Stimulated activated CD8-positive, alpha-beta memory T cell treated with anti-CD3 and anti-CD28 coated beads, Interleukin-7, amount 100 ng/mL, for 48 hours (primary cell): ENCODE results near the gene PLXNA3.

Experiments
- DNase-seq, 2 donors: peaks; one replicate each; pipeline ENCODE4 v3.0.0-alpha.2; 2020; ENCODE audit warnings: low read depth in 1 of 2; ENCODE audit errors: extremely low read depth in 1 of 2

Gene PLXNA3

DNA sequence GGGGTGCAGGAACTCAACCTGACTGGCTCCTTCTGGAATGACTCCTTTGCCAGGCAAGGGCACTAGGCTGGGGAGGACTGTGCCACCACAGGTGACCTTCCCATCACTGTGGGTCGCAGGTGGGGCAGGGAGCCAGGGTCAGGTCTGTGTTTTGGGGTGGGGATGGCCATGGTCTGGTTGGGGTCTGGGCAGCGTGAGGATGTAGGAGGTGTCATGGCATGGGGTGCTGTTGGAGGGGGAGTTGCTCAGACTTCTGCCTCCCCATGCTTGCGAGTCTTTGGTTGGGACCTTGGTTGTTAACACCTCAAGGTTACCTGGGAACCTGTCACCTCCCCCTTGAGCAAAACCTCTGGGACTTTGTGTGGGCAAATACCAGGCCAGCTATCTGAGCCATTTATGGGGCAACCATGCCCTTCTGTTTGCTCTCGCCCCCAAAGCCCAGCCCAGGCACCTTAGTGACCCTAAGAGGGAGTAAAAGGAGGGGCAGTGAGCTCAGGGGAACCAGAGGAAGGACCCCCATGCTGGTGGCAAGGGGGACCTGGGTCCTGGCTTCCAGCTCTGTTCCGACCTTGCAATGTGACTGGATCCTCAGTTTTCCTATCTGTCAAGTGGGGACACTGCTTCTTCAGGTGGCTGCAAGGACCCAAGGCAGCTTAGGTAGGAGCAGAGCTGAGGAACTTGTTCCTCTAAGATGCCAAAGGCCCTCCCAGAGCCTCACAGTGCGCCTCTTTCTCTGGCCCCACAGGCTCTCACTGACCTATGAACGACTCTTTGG is 23.5 kb upstream of the PLXNA3 start:
- DNase-seq = no peak

DNA sequence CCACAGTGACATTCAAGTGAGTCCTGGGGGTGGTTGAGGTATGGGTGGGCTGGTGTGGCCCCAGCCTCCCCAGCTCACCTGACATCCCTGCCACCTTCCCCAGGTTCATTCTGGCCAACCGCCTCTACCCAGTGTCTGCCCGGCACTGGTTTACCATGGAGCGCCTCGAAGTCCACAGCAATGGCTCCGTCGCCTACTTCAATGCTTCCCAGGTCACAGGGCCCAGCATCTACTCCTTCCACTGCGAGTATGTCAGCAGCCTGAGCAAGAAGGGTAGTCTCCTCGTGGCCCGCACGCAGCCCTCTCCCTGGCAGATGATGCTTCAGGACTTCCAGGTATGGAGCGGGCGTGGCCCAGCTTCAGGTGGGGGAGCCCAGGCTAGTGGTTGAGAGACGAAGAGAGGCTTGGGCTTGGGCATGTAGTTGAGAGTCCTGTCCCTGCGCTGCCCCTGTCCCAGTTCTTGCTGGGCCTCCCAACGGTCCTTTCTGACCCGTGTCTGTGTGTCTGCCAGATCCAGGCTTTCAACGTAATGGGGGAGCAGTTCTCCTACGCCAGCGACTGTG is 22.8 kb upstream of the PLXNA3 start:
- no peak for DNase-seq

DNA sequence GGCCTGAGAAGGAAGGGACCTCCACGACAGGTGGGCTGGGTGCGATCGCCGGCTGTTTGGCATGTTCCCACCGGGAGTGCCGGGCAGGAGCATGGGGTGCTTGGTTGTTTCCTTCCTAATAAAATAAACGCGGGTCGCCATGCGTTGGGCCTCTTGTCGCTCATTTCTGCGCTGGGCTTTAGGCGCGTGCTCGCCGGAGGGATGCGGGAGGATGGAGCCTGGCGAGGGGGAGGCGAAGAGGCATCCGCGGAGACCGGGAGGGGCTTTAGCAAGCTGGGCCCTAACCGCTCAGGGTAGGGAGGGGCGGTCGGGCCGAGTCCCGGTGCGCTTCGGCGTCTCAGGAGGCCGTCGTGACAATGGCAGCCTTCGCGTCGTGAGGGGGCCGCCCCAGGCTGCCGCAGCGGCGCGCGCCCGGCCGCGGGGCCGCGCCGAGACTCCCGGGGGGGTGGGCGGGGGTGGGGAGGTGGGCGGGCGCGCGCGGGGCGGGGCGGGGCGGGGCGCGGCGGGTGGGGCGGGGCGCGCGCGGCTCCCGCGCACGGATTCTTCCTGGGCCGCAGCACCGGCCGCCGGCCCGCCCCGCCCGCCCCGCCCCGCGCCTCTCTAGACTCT is 21.6 kb upstream of the PLXNA3 start:
- no peak for DNase-seq

DNA sequence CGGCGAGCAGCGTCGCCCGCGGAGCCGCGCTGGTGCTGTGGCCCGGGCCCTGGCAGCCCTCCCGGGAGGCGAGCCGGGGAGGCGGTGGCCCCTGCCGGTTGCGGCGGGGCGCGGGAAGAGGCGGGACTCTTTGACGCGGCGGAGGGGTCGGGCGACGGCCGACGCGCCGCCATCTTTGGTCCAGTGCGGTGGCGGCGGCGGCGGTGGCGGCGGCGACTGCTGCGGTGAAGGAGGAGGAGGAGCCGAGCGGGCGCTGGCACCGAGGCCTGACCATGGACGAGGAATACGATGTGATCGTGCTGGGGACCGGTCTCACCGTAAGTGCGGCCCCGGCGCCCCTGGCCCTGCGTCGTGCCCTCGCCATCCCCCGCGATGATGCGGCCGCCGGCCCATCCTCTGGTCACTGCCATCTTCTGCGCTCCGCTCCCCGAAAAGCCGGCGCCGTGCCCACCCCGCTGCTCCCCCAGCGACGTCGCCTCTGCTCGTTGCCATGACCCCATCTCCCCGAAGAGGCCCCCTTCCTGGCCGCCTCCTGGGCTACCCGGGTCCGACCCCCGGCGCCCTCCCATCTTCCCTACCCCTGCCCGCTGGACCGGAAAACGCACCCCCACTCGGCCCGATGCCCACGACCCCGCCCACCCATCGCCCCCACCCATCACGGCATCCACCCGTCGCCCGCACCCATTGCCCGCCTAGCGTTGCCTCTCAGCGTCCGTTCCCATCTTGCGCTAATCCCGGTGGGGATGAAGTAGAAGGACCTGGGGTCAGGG is 20.9 kb upstream of the PLXNA3 start, which contains the start of gene GDI1:
GDI1 (plus strand) TSS at position 172 of the 770 bp plus-strand sequence; CDS start at position 273, 101 bp downstream.
- DNase-seq = peak in 1 of 2 donors; percentile 22

DNA sequence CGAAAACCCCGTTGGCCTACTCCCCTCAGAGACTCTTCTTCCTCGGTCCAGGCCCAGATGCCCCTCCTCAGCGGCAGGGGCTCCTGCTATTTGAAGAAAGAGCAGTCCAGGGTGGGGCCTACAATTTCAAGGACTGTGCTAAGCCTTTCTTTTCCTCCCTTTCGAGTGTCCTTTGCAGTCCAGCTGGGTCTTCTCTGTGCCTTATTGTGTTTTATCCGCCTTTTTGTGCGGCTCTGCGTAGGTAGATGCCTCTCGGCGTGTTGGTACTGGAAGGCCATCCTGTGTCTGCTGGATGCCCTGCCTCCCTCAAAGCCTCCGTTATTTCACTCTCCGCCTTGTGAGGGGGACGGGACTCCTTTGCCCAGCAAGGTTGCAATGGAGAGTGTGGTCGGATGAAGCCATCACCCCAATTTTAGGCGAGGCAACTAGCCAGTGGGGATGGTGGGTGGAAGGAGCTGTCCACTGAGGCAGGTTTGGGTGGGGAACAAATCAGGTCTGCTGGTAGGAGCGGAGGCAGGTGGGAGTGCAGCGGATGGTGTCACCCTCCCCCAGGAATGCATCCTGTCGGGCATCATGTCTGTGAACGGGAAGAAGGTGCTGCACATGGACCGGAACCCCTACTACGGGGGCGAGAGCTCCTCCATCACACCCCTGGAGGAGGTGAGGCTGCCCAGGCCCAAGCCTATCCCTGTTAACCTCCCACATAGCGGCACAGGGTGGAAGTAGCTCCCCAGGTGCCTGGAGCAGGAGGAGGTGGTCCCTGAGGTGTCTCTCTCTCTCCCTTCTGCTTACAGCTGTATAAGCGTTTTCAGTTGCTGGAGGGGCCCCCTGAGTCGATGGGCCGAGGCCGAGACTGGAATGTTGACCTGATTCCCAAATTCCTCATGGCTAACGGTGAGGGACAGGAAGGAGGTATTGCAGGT is 19.8 kb upstream of the PLXNA3 start:
- DNase-seq = no peak

DNA sequence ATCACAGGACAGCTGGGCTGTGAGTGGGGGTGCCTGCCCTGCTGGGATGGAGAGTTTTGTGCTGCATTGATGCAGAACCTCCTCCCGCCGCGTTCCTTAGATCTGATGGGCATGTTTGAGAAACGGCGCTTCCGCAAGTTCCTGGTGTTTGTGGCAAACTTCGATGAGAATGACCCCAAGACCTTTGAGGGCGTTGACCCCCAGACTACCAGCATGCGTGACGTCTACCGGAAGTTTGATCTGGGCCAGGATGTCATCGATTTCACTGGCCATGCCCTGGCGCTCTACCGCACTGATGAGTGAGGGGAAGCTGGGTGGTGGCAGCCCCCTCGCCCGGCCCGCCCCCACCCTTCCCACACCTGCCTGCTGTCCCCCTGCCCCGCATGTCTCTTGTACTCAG is 18.2 kb upstream of the PLXNA3 start:
- no peak for DNase-seq

DNA sequence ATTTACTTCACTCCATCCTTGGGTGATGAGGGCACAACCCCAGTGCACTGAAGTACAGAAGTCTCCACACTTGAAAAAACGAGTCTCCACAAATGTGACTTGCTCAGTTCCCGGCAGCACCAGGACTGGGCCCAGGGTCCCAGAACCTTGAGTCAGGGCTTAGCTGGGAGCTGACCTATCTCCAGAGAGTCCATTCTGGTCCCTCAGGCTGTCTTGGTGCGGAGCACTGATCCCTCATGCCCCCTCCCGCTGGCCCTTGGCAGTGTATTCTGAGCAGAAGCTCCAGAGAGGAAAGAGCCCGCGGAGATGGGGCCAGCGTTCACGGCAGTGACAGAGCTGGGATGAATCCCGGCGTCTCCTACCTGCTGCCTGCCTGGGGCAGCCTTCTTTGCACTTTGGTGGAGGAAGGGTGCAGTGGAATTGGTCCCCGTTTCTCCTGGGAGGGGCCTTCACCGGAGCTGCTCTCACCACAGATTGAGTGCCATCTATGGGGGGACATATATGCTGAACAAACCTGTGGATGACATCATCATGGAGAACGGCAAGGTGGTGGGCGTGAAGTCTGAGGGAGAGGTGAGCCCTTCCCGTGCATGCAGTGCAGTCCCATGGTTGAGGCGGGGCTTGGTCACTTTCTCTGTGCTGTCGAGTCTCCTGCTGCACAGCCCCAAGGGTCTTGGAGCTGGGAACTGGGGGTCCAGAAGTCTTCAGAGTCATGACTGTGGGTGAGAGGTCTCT is 17.3 kb upstream of the PLXNA3 start:
- no peak for DNase-seq

DNA sequence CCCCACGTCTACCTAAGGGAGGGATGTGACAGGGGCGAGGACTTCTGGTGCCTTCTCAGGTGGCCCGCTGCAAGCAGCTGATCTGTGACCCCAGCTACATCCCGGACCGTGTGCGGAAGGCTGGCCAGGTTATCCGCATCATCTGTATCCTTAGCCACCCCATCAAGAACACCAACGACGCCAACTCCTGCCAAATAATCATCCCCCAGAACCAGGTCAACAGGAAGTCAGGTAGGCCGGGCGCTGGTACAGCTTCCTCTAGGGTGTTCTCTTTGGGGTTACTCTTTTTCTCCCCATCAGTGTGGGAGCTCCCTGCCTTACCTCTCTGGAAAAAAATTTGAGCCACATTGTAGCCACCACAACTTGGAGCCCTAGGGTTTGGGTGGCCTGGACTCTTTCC is 16.5 kb upstream of the PLXNA3 start:
- DNase-seq = no peak

DNA sequence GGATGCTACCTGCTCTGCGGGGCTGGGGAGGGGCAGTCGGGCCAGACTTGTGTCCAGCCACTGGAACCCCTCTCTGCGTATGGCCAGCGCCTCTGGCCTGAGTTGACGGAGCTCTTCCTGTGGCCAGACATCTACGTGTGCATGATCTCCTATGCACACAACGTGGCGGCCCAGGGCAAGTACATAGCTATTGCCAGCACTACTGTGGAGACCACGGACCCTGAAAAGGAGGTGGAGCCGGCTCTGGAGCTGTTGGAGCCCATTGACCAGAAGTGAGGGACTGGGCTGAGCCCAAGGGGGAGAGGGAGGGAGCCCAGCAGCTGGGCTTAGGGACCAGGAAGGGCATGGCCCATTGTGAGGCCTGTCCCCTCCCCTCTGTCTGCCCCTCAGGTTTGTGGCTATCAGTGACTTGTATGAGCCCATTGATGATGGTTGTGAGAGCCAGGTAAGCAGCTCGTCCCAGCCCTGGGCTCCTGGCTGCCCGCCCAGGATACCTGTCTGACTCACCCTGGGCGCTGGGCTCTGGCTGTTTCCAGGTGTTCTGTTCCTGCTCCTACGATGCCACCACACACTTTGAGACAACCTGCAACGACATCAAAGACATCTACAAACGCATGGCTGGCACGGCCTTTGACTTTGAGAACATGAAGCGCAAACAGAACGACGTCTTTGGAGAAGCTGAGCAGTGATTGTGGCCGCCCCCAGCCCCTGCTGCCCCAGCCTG is 15.9 kb upstream of the PLXNA3 start:
- DNase-seq = no peak

DNA sequence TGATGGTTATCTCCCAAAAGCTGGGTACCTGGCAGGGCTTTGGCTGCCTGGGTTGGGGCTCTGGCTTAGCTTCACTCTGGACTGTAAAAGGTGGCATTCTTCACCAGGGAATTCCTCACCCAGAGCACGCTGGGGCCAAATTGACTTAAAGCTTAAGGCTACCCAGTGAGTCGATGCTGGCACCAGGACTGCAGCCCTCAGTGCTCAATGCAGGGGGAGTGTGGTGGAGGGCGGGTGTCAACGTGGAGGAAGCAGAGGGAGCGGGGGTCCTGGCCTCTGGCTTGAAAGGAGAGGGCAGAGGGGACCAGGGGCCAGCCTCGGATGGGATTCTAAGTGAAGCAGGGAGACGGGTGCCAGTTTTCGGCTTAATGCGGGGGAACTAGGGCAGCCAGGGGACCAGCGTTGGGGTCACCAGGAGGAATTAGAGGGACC is 14.6 kb upstream of the PLXNA3 start:
- no peak for DNase-seq

DNA sequence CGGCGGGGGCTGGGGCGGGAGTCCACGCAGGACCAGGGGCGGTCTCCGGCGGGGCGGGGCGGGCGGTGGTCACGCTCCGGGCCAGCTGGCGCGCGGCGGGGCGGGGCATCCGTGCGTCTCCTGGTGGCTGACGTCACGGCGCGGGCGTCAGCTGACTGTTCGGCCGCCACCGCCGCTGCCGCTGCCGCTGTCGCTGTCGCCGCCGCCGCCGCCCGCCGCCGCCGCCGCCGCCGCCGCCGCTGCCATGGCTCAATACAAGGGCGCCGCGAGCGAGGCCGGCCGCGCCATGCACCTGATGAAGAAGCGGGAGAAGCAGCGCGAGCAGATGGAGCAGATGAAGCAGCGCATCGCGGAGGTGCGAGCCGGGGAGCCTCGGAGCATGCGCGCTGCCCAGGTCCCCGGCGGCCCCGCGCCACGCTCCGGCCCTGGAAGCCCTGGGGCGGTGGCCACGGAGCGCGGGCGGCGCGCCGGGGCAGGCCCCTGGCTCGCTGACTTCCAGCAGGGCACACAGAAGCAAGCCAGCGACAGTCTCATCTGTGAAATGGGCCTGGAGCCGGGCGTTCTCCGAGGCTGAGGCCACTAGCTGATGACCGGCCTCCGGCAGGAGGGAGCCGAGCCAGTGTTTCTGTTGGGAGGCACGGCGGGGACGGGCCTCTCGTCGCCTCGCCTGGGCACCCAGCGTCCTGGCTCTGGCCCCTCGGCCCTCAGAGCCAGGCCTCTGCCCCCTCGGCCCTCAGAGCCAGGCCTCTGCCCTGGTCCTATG is 13.9 kb upstream of the PLXNA3 start, which contains the start of gene FAM50A:
FAM50A (plus strand) TSS at position 150 of the 763 bp plus-strand sequence; CDS start at position 245, 95 bp downstream.
- peak in 1 of 2 donors; percentile 55 for DNase-seq

DNA sequence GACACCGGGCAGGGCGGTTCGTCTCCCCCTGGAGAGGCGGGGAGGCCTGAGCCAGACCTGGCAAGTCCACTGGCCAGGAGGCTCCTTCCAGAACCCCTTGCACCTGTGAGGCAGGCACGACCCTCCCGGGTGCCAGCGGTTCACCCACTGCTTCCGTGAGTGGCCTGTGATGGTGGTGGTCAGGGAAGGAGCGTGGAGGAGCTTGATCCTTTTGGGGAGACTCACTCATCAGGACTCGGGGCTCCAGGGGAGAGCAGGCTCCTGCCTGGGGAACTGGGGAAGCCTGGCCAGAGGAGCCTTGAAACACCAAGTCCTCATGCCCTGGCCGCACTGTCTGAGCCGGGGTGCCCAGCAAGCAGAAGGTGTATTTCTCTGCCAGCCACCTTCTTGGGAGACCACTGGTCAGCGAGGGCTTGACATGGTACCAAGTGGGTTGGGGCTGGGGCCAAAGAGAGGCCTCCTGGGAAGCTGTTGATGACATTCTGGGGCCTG is 13.3 kb upstream of the PLXNA3 start:
- no peak for DNase-seq

DNA sequence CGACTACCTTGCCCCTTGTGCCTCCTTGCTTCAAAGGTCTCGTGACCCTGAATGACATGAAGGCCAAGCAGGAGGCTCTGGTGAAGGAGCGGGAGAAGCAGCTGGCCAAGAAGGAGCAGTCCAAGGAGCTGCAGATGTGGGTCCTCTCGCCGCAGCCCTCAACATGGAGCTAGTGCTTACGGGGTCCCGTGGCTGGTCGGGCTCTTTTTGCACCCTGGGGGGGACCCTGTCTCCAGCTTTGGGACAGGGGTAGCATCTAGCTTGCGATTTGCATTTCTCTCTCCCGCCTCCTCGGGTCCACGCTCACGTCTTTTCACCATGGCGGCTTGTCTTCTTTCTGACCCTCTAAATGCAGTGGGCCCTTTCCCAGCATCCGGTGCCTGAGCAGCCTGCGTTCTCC is 12.3 kb upstream of the PLXNA3 start:
- DNase-seq = no peak

DNA sequence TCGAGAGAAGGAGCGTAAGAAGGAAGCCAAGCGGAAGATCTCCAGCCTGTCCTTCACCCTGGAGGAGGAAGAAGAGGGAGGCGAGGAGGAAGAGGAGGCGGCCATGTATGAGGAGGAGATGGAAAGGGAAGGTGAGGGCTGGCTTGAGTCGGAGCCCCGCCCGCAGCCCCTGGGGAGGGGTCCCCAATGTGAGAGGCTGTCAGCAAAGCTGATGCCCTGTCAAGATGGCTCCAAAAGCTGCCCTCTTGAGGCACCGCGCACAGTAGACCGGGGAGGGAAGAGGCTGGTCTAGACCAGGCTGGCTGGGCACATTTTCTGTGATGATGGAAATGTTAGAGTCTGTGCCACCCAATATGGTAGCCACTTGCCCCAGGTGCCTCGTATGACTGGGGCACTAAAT is 11.7 kb upstream of the PLXNA3 start:
- no peak for DNase-seq

DNA sequence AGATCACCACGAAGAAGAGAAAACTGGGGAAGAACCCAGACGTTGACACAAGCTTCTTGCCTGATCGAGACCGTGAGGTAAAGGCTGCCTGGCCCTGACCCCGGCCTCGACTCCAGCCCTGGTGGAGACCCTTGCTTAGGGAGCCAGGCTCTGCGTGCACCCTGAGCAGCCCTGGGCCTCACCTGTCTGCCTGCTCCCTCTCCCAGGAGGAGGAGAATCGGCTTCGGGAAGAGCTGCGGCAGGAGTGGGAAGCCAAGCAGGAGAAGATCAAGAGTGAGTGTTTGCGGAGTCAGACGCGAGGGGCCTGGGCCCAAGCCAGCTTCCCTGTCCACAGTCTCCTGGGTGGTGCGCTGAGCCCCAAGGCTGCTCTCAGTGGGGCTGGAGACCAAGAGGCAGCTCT is 9.6 kb upstream of the PLXNA3 start:
- DNase-seq = no peak

DNA sequence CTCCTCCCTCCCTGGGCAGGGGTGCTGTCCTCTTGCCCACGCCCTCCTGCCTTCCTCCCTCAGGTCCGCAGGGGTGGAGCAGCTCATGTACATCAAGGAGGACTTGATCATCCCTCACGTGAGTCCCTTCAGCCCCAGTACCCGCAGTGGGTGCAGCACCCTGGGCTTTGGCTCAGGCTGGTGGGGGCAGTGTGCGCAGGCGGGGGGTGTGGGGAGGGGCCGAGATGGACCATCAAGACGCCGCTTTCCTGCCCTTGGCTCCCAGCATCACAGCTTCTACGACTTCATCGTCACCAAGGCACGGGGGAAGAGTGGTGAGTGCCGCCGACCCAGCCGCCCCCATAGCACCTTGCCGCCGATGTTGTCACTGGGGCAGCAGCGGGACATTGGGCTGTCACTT is 8.5 kb upstream of the PLXNA3 start:
- DNase-seq = no peak

DNA sequence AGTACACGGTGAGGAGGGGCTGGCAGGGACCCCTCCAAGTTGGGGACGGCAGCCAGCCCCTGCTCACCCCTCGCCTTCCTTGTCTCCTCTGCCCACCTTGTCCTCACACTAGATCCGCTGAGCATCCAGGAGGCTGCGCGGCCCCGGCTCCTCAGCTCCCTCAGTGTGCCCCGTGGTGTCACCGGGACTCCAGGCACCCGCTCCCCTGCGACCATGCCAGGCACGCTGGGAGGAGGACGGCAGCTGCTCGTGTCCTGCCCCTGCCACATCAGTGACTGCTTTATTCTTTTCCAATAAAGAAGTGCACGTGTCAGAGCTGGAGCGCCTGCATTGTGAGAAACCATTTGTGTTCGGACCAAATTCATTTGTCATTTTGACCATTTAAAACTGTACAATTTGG is 7.8 kb upstream of the PLXNA3 start:
- DNase-seq = no peak

DNA sequence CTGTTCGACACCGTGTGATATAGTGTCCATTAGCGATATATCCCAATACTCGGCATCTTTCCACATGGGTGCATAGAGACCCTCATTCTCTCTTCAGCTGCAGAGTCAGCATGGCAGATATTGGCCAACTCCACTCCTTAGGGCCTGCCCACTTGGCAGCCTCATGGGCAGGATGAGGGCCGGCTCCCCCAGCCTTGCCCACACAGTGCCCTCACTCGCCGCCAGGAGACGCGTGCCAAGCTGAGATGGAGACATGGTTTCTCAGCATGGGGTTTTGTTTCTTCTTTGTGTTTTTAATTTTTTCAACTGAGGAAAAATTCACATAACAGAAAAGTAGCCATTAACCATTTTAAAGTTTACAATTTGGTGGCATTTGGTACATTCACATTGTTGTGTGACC is 5.3 kb upstream of the PLXNA3 start:
- DNase-seq = no peak
